HepG2 (cell line): ENCODE data around the gene ALOXE3. TPM values are rescaled to one million over a fixed set of nuclear protein-coding genes. Genes with fewer than 3 reads are reported as not detected.

Source experiments
- CEBPG ChIP-seq: IDR thresholded peaks from 2 replicates; pipeline ENCODE4 v1.6.1; 2016
- DNMT3B ChIP-seq: conservative IDR thresholded peaks from 2 replicates; pipeline ENCODE4 v1.6.1; 2016; ENCODE audit warnings: missing biosample characterization, control low read depth
- FOSL2 ChIP-seq: sonication (generic); formaldehyde crosslinking; IDR thresholded peaks from 2 replicates; pipeline ENCODE4 v1.4.0; 2020; ENCODE audit warnings: missing genetic modification reagents
- FOXC1 ChIP-seq: sonication (generic); formaldehyde crosslinking; IDR thresholded peaks from 2 replicates; pipeline ENCODE4 v1.8.0; 2022; ENCODE audit warnings: mild to moderate bottlenecking, missing genetic modification reagents, borderline replicate concordance
- GATAD2A ChIP-seq: IDR thresholded peaks from 2 replicates; pipeline ENCODE4 v1.6.1; 2016
- ISX ChIP-seq: sonication (generic); formaldehyde crosslinking; conservative IDR thresholded peaks from 2 replicates; pipeline ENCODE4 v1.5.0; 2020; ENCODE audit warnings: missing genetic modification reagents
- KLF16 ChIP-seq, 2 experiments: sonication (generic) in 1 of 2; formaldehyde crosslinking in 1 of 2; IDR thresholded peaks; 2 replicates each; pipeline versions ENCODE4 v1.6.1 to v1.8.0; 2016 to 2023; ENCODE audit warnings: missing genetic modification reagents in 2 of 2, missing compliant biosample characterization in 1 of 2
- MAX ChIP-seq: IDR thresholded peaks from 2 replicates; pipeline ENCODE4 v1.6.1; 2012; ENCODE audit warnings: inconsistent platforms
- MXI1 ChIP-seq: IDR thresholded peaks from 3 replicates; pipeline ENCODE4 v1.6.1; 2012; ENCODE audit warnings: low read depth, low read length, inconsistent platforms, borderline replicate concordance
- POGK ChIP-seq: sonication (generic); formaldehyde crosslinking; conservative IDR thresholded peaks from 2 replicates; pipeline ENCODE4 v1.8.0; 2022; ENCODE audit warnings: mild to moderate bottlenecking, moderate library complexity, missing genetic modification reagents
- REST ChIP-seq, 2 experiments: IDR thresholded peaks; 2 replicates each; pipeline ENCODE4 v1.6.1; 2011 to 2012; ENCODE audit warnings: low read length in 2 of 2, borderline replicate concordance in 1 of 2, low read depth in 1 of 2, mild to moderate bottlenecking in 1 of 2, moderate library complexity in 1 of 2
- SALL1 ChIP-seq: sonication (generic); formaldehyde crosslinking; IDR thresholded peaks from 2 replicates; pipeline ENCODE4 v1.8.0; 2022; ENCODE audit warnings: mild to moderate bottlenecking, missing genetic modification reagents
- SSRP1 ChIP-seq: IDR thresholded peaks from 2 replicates; pipeline ENCODE4 v1.6.1; 2016; ENCODE audit warnings: control low read depth
- TOPORS ChIP-seq: sonication (generic); formaldehyde crosslinking; IDR thresholded peaks from 2 replicates; pipeline ENCODE4 v1.8.0; 2023; ENCODE audit warnings: mild to moderate bottlenecking, missing genetic modification reagents
- ZNF10 ChIP-seq: sonication (generic); formaldehyde crosslinking; IDR thresholded peaks from 2 replicates; pipeline ENCODE4 v1.4.0; 2020; ENCODE audit warnings: mild to moderate bottlenecking, low read depth, missing genetic modification reagents, borderline replicate concordance
- ZNF124 ChIP-seq: sonication (generic); formaldehyde crosslinking; IDR thresholded peaks from 2 replicates; pipeline ENCODE4 v1.4.0; 2020; ENCODE audit warnings: missing genetic modification reagents
- ZNF414 ChIP-seq: sonication (generic); formaldehyde crosslinking; IDR thresholded peaks from 2 replicates; pipeline ENCODE4 v1.5.0; 2020; ENCODE audit warnings: missing genetic modification reagents
- ZNF552 ChIP-seq: sonication (generic); formaldehyde crosslinking; IDR thresholded peaks from 2 replicates; pipeline ENCODE4 v1.9.0; 2022; ENCODE audit warnings: missing genetic modification reagents, mild to moderate bottlenecking, borderline replicate concordance
- ZNF564 ChIP-seq: sonication (generic); formaldehyde crosslinking; IDR thresholded peaks from 2 replicates; pipeline ENCODE4 v1.8.1; 2023; ENCODE audit warnings: mild to moderate bottlenecking, missing genetic modification reagents
- ZNF710 ChIP-seq: sonication (generic); formaldehyde crosslinking; IDR thresholded peaks from 2 replicates; pipeline ENCODE4 v1.5.0; 2020; ENCODE audit warnings: mild to moderate bottlenecking, missing genetic modification reagents, borderline replicate concordance
- polyA plus RNA-seq, 8 experiments: library from polyadenylated mRNA; depleted of rRNA in 3 of 8; stranded (reverse) in 7 of 8; unstranded in 1 of 8; fragments of >200 nt; fragmentation: Illumina TruSeq in 4 of 8; extraction: Trizol in 4 of 8; gene quantifications; 2 replicates each; pipeline versions ENCODE4 v1.2.1 to v1.2.3, GENCODE V29; 2011 to 2016; ENCODE audit warnings: low read depth in 4 of 8, missing spikeins in 1 of 8, mixed read lengths in 1 of 8; ENCODE audit not compliant: insufficient read depth in 1 of 8
- total RNA-seq, 5 experiments: library from RNA; depleted of rRNA; stranded (reverse); fragments of >200 nt; fragmentation: Illumina TruSeq; extraction: Trizol; gene quantifications; 2 replicates each; pipeline ENCODE4 v1.2.3, GENCODE V29; 2016; ENCODE audit warnings: low read depth in 1 of 5

ALOXE3 gene
- total and polyA plus RNA-seq, 2 of the 13 experiments (the other 11 are each of a cell fraction or from before 2014, with no cell fraction given): 0.07 TPM; not detected in 1

- TF ChIP-seq DNMT3B (CRISPR knock-in tag): 0 out of 2 replicates have a peak, but pooled peaks have one; percentile 55
- TF ChIP-seq ZNF124 (CRISPR knock-in tag): peak; percentile 88
- TF ChIP-seq ZNF710 (CRISPR knock-in tag): peak; percentile 20; the same call in 1 of the 2 replicates
- no peak for TF ChIP-seq ZNF10 (CRISPR knock-in tag)
- TF ChIP-seq FOSL2 (CRISPR knock-in tag): peak; percentile 31; the same call in 1 of the 2 replicates
- 0 out of 2 replicates have a peak, but pooled peaks have one; percentile 22 for TF ChIP-seq FOXC1 (CRISPR knock-in tag)
- TF ChIP-seq ZNF564 (CRISPR knock-in tag): 0 out of 2 replicates have a peak, but pooled peaks have one; percentile 45
- TF ChIP-seq KLF16 (CRISPR knock-in tag; IDR thresholded peaks at IDR 0.05): peak in 1 of 2 experiments; percentile 29; a peak in 1 of 4 replicates
- no peak for TF ChIP-seq ISX (CRISPR knock-in tag)
- peak; percentile 38; the same call in 1 of the 2 replicates for TF ChIP-seq GATAD2A (CRISPR knock-in tag)
- TF ChIP-seq REST (IDR thresholded peaks at IDR 0.05; ENCODE audit: borderline replicate concordance in 1 of 2, low read depth in 1 of 2, low read length in 2 of 2): peak in 1 of 2 experiments; percentile 51; a peak in 1 of 4 replicates
- peak; percentile 69; the same call in 1 of the 2 replicates for TF ChIP-seq ZNF552 (CRISPR knock-in tag)
- peak; percentile 34 for TF ChIP-seq MAX
- peak; percentile 78; the same call in 1 of the 2 replicates for TF ChIP-seq ZNF414
- peak; percentile 43 for TF ChIP-seq CEBPG (CRISPR knock-in tag)
- peak; percentile 100 for TF ChIP-seq SSRP1 (CRISPR knock-in tag)
- TF ChIP-seq MXI1: peak; percentile 48; the same call in 2 of the 3 replicates
- peak; percentile 3; the same call in 1 of the 2 replicates for TF ChIP-seq POGK (CRISPR knock-in tag)
- TF ChIP-seq SALL1 (CRISPR knock-in tag): peak; percentile 36; the same call in 1 of the 2 replicates
- TF ChIP-seq TOPORS (CRISPR knock-in tag): peak; percentile 88
Observed at GRCh38 chr17:8119581-8120519, 1.5 kb upstream of the ALOXE3 start (continued).
